HG03520 (cell line): ENCODE data around the gene USF1.
"Not testable (repeated sequence)": the region's sequence is repeated elsewhere in the genome, so short reads cannot be mapped to it uniquely, and the experiment has no call there.

Experiments
- ATAC-seq: cut with Tn5 transposase; IDR thresholded peaks from one replicate; pipeline ENCODE4 v1.9.1; 2021; ENCODE audit warnings: mild to moderate bottlenecking, moderate library complexity; ENCODE audit not compliant: unreplicated experiment

Gene USF1

GRCh38 chr1:161079436-161080110, 33.8 kb upstream of the USF1 start:
- no peak for ATAC-seq

GRCh38 chr1:161077426-161077825, 31.6 kb upstream of the USF1 start:
- ATAC-seq = no peak

- ATAC-seq = no peak
These were observed 30.6 kb upstream of the USF1 start for GRCh38 chr1:161076410-161076809.

- no peak for ATAC-seq
These were observed 29.0 kb upstream of the USF1 start for GRCh38 chr1:161074676-161075368.

GRCh38 chr1:161073474-161074121, 27.8 kb upstream of the USF1 start:
- ATAC-seq = no peak

- ATAC-seq = no peak
These were observed 27.1 kb upstream of the USF1 start for GRCh38 chr1:161072751-161073449.

GRCh38 chr1:161071886-161072371, 26.2 kb upstream of the USF1 start:
- ATAC-seq = no peak

GRCh38 chr1:161070761-161071160, 25.0 kb upstream of the USF1 start:
- no peak for ATAC-seq

GRCh38 chr1:161069731-161070270, 24.0 kb upstream of the USF1 start, which contains the start of gene ARHGAP30:
Gene ARHGAP30 (minus strand): TSS chr1:161069891. CDS start chr1:161069624, 267 bp downstream.
- peak; percentile 84 for ATAC-seq

- ATAC-seq = no peak
These were observed 23.5 kb upstream of the USF1 start for GRCh38 chr1:161069241-161069640.

GRCh38 chr1:161068306-161069234, 22.8 kb upstream of the USF1 start:
- ATAC-seq = no peak

- no peak for ATAC-seq
These were observed 20.9 kb upstream of the USF1 start for GRCh38 chr1:161066694-161067093.

- not testable (repeated sequence) for ATAC-seq
These were observed 19.9 kb upstream of the USF1 start for GRCh38 chr1:161065681-161066080.

- not testable (repeated sequence) for ATAC-seq
These were observed 18.2 kb upstream of the USF1 start for GRCh38 chr1:161063936-161064335.

- no peak for ATAC-seq
These were observed 15.6 kb upstream of the USF1 start for GRCh38 chr1:161061419-161061818.

GRCh38 chr1:161059293-161059692, 13.5 kb upstream of the USF1 start:
- no peak for ATAC-seq

- ATAC-seq = no peak
These were observed 9.0 kb upstream of the USF1 start for GRCh38 chr1:161054805-161055204.

- ATAC-seq = no peak
These were observed 8.5 kb upstream of the USF1 start for GRCh38 chr1:161054232-161054631.

- no peak for ATAC-seq
These were observed 7.1 kb upstream of the USF1 start for GRCh38 chr1:161052899-161053298.

GRCh38 chr1:161051219-161051618, 5.4 kb upstream of the USF1 start:
- no peak for ATAC-seq
